ENCODE data around the gene HOXA4.

DNA sequence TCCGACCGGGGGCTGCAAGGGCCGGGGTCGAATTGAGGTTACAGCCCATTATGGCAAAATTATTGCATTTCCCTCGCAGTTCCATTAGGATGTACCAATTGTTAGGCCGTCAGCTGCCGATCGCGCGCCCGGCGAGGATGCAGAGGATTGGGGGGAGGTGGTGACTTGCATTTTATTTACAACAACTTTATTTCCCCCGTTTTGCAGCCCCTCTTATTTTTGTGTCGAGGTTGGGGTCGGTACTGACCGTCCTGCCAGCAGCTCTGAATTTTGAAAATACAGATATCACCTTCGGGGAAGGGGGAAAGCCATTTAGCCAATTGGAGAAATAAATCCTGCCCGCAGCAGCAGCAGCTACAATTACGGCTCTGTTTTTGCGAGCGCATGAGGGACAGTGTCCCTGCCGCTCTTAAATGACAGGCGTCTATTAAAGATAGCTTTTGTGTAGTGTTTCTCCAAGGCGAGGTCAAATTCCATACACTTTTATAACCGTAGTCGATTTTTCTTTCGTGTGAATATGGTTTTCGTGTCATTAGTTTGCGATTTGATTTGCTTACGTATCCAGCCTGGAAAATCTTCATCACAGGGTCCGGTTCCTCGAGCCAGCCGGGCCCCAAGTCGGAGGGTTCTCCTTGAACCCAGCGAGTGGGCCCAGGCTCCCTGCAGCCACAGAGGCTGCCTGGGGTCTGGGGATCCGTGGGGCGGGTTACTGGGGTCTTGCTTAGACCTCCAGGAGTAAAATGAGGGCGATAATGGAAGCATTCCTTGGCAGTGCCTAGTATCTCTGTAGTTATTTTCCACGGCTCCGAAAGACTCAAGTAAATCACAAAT, 13.6 kb upstream of the HOXA4 start:
- TF ChIP-seq, protein P1, sequence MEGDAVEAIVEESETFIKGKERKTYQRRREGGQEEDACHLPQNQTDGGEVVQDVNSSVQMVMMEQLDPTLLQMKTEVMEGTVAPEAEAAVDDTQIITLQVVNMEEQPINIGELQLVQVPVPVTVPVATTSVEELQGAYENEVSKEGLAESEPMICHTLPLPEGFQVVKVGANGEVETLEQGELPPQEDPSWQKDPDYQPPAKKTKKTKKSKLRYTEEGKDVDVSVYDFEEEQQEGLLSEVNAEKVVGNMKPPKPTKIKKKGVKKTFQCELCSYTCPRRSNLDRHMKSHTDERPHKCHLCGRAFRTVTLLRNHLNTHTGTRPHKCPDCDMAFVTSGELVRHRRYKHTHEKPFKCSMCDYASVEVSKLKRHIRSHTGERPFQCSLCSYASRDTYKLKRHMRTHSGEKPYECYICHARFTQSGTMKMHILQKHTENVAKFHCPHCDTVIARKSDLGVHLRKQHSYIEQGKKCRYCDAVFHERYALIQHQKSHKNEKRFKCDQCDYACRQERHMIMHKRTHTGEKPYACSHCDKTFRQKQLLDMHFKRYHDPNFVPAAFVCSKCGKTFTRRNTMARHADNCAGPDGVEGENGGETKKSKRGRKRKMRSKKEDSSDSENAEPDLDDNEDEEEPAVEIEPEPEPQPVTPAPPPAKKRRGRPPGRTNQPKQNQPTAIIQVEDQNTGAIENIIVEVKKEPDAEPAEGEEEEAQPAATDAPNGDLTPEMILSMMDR (IDR thresholded peaks at IDR 0.05) = no peak
- TF ChIP-seq POLR2A (IDR thresholded peaks at IDR 0.05) = no peak
